Stimulated activated CD4-positive, alpha-beta T cell treated with anti-CD3 and anti-CD28 coated beads, TNF-alpha, amount 100 ng/mL, for 1 hour (primary cell): Measurements from ENCODE around the gene CCDC51.

Experiments used
- DNase-seq, 3 donors: peaks; one replicate each; pipeline ENCODE4 v3.0.0-alpha.2; 2020; ENCODE audit warnings: low read depth in 3 of 3, low spot score in 1 of 3

Gene CCDC51

DNA sequence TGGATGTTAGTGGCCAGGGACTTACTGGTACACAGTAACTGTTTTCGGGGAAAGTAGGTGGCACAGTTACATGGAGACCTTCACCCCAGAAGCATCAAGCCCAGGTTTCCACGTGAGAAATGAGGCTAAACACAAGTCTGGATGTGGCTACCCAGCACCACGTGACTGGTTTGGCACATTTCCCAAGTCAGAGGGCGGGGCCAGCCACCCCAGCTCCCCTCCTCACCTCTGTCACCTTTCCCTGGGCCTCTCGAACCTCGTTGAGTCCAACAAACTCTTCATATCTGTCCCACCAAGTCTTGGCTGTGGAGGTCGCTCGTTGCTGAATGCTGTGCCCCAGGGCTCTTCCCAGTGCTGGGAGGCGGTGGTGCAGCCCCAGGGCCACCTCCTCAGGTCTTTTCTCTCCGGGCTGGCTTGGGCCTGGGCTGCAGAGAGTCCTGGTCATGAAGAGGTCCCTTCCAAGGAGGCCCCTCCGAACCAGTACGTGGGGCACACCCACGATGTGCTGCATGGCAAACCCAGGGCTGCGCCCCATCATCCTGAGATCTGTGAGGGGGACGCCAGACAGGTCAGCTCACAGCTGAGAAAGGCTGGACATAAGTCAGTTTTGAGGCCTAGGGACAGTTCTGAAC, 5.2 kb downstream of the CCDC51 start:
- DNase-seq: no peak

GRCh38 chr3:48433472-48434118, 6.3 kb downstream of the CCDC51 start:
- DNase-seq: no peak

DNA sequence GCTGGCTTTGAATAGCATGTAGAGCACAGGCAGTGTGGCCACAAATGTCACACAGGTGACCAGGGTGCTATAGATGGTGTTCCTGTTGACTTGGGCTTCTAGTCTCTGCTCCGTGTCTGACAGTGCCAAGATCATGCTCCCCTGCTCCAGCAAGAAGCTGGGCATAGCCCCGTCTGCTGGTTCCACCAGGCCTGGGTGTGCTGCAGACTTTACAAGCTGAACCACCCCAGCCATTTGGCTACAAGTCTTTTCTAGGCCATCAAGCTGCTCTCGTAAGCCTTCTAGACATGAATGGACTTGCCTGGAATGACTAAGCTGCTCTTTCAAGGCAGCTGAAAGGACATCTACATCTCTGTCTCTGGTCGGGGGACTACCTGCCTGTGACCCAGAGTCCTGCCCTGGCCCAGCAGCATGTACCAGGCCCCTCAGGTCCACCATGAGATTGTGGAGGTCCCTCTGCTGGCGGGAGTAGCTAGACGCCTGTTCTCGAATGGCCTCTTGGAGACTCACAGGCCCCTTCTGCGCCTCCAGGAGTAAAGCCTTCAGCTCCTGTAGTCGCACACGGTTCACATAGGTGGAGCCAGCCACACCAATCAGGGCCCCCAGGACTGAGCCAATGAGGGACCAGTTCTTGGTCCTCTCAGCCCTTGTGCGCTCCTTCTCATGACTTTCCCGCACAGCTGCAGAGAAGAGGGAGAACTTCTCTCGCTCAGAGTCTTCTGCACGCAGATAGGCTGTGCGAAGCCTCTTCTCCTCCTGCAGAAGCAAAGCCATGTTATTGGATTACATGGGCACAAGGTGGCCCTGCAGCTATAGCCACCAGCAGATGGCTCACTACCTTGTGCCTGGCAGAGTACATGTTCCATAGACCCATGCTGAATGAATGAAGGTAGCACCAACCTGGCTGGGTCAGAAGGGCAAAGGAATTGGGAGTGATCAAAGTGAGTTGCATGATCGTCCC, 7.2 kb downstream of the CCDC51 start:
- DNase-seq: no peak

DNA sequence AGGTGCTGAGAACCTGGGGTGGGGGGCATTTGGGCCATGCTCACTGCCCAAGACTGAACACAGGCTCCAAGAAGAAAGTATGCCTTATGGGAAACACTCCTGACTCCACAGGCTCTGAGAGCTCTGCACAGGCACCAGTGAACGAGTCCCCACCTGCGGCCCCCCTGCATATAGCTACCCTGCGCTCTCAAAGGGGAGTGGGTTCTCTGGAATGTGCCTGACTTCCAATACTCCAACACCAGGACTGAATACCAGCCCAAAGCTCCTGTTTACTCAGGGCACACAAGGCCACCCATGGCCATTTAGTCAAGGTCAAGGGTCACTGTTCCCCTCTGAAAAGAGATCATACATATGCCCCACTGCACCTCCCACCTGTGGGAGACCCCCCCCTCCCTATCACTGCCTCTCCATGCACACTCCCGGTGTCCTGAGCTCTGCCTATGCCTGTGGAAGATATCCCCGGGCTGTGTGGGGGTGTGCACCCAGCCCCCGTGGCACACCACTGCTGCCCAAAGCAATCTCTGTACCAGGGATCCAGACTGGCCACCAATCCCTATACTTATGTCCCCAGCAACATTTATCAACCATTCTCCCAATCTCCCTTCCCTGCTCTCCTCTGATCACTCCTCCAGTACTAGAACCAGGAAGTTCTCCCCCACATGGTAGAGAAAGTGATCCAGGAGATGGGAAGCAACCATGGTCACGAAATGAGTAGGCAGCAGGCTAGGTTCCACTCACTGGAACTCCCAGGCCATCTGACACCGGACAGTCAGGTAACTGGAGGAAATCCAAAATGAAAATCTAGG, 8.5 kb downstream of the CCDC51 start:
- DNase-seq: no peak

- DNase-seq: no peak
Observed at GRCh38 chr3:48430708-48431101, 9.2 kb downstream of the CCDC51 start.

GRCh38 chr3:48429960-48430707, 9.8 kb downstream of the CCDC51 start, which contains the start of gene PLXNB1:
TSS of gene PLXNB1 (minus strand) at chr3:48430086. CDS start at chr3:48424611, 5,475 bp downstream.
- peak in 1 of 3 donors; percentile 7 for DNase-seq

- peak; percentile 18 to 48 (median 31) for DNase-seq
Observed at GRCh38 chr3:48429317-48429959, 10.5 kb downstream of the CCDC51 start.

DNA sequence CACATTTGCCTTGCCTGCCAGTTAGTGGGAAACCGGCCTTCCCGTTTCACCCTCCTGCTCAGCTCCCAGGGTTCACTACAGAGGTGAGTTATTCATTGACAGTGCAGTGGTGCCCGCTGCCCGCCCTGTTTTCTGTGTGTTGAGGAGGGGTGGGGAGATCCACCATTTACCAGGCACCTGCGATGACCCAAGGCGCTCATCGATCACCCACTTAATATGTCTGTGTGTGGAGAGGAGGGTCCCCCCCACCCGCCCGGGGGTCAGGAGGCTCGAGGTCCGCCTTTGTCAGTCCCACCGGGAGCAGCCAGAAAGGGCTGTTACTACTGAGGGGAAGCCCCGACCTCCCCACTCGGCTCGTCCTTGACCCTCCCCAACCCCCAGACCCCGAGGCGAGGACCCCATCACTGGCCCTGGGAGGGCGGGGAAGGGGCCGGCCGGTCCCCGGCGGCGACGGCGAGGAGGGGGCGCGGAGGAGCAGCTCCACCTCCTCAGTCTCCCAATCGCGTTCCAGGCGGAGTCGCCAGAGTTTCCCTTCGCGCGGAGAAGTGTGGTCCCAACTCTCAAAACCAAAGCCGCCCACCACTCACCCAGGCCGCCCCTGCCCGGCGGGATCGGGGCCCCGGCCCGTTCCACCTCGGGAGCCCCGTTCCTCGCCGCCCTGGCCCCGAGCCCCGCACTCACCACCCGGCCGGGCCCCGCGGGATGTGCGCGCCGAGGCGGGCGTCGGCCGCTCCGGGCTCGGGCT, 11.2 kb downstream of the CCDC51 start:
- peak in 1 of 3 donors; percentile 7 for DNase-seq

GRCh38 chr3:48428088-48428571, 11.8 kb downstream of the CCDC51 start:
- no peak for DNase-seq

- no peak for DNase-seq
Observed at GRCh38 chr3:48427630-48427962, 12.3 kb downstream of the CCDC51 start.

DNA sequence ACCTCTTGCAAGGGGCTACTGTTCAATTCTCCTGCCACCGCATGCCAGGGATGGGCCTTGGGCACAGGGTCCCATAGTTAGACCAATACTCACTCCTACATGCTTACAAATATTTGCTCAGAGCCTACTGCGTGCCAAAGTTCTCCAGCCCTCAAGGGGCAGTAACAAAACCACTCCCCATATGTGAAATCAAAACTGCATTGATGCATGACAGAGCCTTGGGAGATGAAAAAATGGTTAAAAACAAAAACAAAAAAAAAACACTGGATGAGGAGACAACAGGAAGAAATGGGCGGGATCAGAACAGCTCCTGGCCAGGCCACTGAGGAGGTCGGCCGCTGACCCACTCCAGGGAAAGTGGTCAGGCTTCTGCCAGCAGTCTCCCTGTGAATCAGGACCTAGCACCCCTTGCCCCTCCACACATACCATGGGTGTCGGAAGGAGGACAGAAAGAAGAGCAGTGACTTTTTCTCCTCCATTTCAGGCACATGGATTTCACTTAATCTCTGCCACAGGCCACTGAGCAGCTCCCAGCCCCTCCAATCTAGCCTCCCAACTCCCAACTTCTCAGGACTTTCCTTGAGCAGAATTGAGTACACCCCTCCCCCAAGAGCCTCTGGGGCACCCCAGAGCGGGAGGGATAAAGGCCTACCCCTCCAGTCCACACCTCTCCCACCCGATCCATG, 12.8 kb downstream of the CCDC51 start:
- no peak for DNase-seq

DNA sequence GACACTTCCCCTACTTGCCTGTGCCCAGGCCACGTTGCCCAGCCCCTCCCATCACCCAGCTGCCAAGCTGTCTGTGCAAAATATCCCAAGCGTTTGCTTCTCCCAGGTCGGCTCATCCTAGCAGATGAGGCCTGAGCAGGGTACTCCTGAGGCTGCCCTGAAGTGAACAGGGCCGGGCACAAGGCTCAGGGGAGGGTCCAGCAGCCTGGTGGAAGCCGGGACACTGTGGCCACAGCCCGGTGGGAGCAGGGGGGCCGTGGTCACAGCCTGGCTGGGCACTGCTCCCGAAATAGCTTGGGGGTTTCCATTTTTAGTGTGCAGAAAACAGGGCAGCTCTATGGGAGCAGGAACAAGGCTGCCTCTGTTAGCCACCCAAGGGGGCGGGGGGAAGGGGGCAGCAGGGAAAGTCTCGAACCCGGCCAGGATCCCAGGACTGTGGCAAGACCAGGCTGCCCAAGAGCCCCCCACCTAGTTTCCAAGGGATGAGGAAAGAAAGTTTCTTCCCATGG, 13.5 kb downstream of the CCDC51 start:
- DNase-seq: no peak

- DNase-seq: no peak
Observed at GRCh38 chr3:48425281-48425812, 14.6 kb downstream of the CCDC51 start.

- no peak for DNase-seq
Observed at GRCh38 chr3:48423883-48424695, 15.8 kb downstream of the CCDC51 start.

DNA sequence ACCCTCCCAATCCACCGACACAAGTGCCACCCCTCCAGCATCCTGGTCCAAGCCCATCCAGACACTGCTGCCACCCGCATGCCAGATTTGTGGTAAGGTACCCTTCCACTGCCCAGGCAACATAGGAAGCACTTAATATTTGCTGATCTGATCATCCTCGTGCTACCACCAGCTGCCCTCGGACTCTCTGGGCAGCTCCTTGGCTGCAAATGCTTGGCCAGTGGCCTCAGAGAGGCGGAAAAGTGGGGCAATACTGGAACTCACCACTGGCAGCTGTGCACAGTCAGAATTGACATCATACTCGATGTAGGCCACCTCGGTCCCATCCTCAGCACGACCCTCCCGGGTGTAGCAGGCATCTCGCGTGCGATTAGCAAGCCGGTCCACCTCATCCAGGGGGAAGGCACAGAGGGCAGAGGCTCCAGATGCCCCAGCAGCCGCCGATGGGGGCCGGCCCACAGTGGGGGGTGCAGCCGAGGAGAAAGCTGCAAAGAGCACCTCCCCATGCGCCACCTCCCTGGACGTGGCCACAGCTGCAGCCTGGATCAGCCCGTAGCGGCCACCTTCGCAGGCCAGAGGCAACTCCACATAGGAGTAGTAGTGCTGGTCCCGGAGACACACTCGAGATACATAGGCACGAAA, 16.6 kb downstream of the CCDC51 start:
- DNase-seq: no peak

DNA sequence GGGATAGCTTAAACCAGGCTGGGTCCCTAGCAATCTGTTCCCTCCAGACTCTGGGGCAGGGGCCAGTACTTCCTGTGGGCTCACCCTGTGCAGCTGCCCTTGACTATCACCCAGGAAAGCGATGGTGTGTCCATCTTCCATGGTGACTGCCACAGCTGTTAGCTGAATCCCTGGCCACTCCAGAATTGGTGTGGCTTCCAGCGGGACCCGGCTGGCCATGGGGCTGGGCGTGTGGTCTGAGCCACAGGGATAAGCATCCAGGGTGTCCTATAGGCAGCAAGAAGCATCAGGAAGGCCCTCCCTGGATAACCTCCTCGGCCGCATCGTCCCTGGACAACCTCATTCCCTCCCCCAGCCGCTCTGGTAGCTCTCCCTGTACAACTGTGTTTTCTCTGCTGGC, 17.2 kb downstream of the CCDC51 start:
- no peak for DNase-seq

DNA sequence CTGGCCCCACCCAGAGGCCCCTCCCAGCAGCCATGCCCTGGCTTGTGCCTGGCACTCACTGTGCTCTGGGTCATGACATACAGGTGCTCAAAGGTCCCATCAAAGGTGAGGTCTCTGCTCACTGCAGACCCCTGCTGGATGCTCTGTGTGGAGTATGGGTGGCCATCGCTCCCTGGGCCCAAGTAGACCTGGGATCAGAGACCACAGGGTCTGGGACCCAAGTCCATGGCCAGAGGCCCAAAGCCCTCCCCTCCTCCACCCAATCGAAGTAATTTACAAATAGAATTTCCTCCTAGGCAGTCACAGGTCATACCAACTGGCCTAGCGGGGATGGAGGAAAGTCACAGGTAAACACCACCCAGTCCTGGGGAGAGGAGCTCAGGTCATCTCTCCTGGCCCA, 17.6 kb downstream of the CCDC51 start:
- DNase-seq: no peak
